Caco-2 (cell line): ENCODE results near the gene DUSP3. TPM values are rescaled to one million over a fixed set of nuclear protein-coding genes. Genes with fewer than 3 reads are reported as not detected.

Experiments used
- BruUV-seq: library from RNA; stranded (reverse); fragments of 400-500 nt; replicated peaks from 2 replicates; lab custom pipeline; 2021; lab: Mats Ljungman, UMichigan
- CTCF ChIA-PET: fragments of 300-600 bp; sonication (Branson Sonifier 250); formaldehyde crosslinking; loops from one replicate; lab custom pipeline; 2022; ENCODE audit warnings: antibody characterized with exemption; lab: Charles Lee
- POLR2A ChIA-PET: fragments of 300-600 bp; sonication (Branson Sonifier 250); formaldehyde crosslinking; loops from one replicate; lab custom pipeline; 2022; ENCODE audit warnings: antibody characterized with exemption; lab: Charles Lee
- DNase-seq, 2 experiments: peaks; one replicate each; pipeline versions ENCODE4 v3.0.0 to v3.0.0-alpha.2; 2020 to 2022
- H3K27me3 ChIP-seq: replicated peaks from 2 replicates; pipeline ENCODE4 v1.6.0; 2011; ENCODE audit warnings: low read length; ENCODE audit not compliant: control insufficient read depth, insufficient read depth
- H3K36me3 ChIP-seq: 2 replicates; pipeline ENCODE4 v1.5.1; 2011; ENCODE audit warnings: low read length; ENCODE audit not compliant: control insufficient read depth, insufficient read depth
- H3K4me1 ChIP-seq: fragments of 250-450 bp; sonication (Bioruptor Pico); 2 replicates; pipeline ENCODE4 v1.5.1; 2020; ENCODE audit warnings: mild to moderate bottlenecking
- H3K4me3 ChIP-seq: 2 replicates; pipeline ENCODE4 v1.5.1; 2011; ENCODE audit warnings: low read depth, mild to moderate bottlenecking, control low read depth, low read length
- H3K9me3 ChIP-seq: fragments of 250-450 bp; sonication (Bioruptor Pico); 2 replicates; pipeline ENCODE4 v1.5.1; 2020; ENCODE audit warnings: mild to moderate bottlenecking, moderate library complexity
- H3K27ac Mint-ChIP-seq: one replicate; pipeline ENCODE4 v1.8.0; 2022; ENCODE audit warnings: mixed read lengths; ENCODE audit not compliant: unreplicated experiment
- H3K27me3 Mint-ChIP-seq: one replicate; pipeline ENCODE4 v1.8.0; 2022; ENCODE audit warnings: mixed read lengths; ENCODE audit not compliant: insufficient read depth, unreplicated experiment
- H3K36me3 Mint-ChIP-seq: one replicate; pipeline ENCODE4 v1.8.0; 2022; ENCODE audit warnings: mild to moderate bottlenecking, mixed read lengths; ENCODE audit not compliant: insufficient read depth, unreplicated experiment
- H3K4me1 Mint-ChIP-seq: one replicate; pipeline ENCODE4 v1.8.0; 2022; ENCODE audit warnings: low read depth, mixed read lengths; ENCODE audit not compliant: unreplicated experiment
- H3K4me3 Mint-ChIP-seq: one replicate; pipeline ENCODE4 v1.8.0; 2022; ENCODE audit warnings: mild to moderate bottlenecking, moderate library complexity, mixed read lengths; ENCODE audit not compliant: unreplicated experiment
- H3K9me3 Mint-ChIP-seq: one replicate; pipeline ENCODE4 v1.8.0; 2022; ENCODE audit warnings: mixed read lengths; ENCODE audit not compliant: unreplicated experiment
- CTCF ChIP-seq, 2 experiments: fragments of 200-600 bp in 1 of 2; IDR thresholded peaks; 1 replicate in 1 of 2; 2 replicates in 1 of 2; pipeline versions ENCODE4 v1.5.1 to v1.8.0; 2011 to 2022; ENCODE audit warnings: antibody characterized with exemption in 1 of 2, control low read depth in 1 of 2, inconsistent platforms in 1 of 2, low read depth in 1 of 2, low read length in 1 of 2, mild to moderate bottlenecking in 1 of 2, moderate library complexity in 1 of 2; ENCODE audit not compliant: insufficient read depth in 1 of 2, severe bottlenecking in 1 of 2, unreplicated experiment in 1 of 2
- intact Hi-C: fragments of 100-400 bp; cut with micrococcal nuclease; formaldehyde crosslinking; loops from one replicate; pipeline ENCODE4 v1.10.0; 2022; ENCODE audit not compliant: unreplicated experiment
- total RNA-seq: library from RNA; stranded (reverse); gene quantifications from 2 replicates; pipeline ENCODE4 v1.2.3, GENCODE V29; 2022

The DUSP3 gene
- total RNA-seq, 1 experiment from 2014 or later, result 86.3 TPM

- intact Hi-C loops, result no loop called here
- Histone ChIP-seq H3K27me3 (no peaks in the 10 kb centered on the region), H3K36me3 (no peaks in the 10 kb centered on the region), H3K4me1 (no peaks in the 10 kb centered on the region), H3K9me3 (peaks cover 10% of the 10 kb centered on the region; the same call in 1 of the 2 replicates), H3K4me3 (no peak overlapping the region)
- Mint-ChIP-seq H3K4me1 (no peaks in the 10 kb centered on the region), H3K9me3 (peaks cover 9% of the 10 kb centered on the region), H3K4me3 (no peak overlapping the region), H3K27ac (no peak overlapping the region), H3K36me3 (no peaks in the 10 kb centered on the region), H3K27me3 (no peaks in the 10 kb centered on the region)
- DNase-seq, result no peak
- CTCF ChIA-PET, result no interaction called here
- no TSS peak for BruUV-seq
- POLR2A ChIA-PET, result no interaction called here
- TF ChIP-seq CTCF (IDR thresholded peaks at IDR 0.05; ENCODE audit: insufficient read depth in 1 of 2, low read depth in 1 of 2, low read length in 1 of 2, severe bottlenecking in 1 of 2, unreplicated experiment in 1 of 2), result no peak
Observed at GRCh38 chr17:43732958-43733357, 45.8 kb downstream of the DUSP3 start.

DNA sequence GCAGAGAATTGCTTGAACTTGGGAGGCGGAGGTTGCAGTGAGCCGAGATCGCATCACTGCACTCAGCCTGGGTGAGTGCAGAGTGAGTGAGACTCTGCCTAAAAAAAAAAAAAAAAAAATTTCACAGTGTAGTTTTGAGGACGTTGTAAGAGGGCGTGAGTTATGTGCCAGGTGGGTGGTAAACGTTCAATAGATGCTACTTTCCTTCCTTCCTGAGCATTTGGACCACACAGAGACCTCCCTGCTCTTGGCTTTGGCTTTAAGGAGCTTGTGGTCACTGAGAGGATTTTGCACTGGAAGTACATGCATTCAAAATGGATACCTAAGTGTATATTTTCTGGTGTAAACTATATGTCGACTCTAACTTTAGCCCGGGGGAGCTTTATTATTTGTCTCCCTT lies 50.7 kb downstream of the DUSP3 start:
- CTCF ChIA-PET, result no interaction called here

DNA sequence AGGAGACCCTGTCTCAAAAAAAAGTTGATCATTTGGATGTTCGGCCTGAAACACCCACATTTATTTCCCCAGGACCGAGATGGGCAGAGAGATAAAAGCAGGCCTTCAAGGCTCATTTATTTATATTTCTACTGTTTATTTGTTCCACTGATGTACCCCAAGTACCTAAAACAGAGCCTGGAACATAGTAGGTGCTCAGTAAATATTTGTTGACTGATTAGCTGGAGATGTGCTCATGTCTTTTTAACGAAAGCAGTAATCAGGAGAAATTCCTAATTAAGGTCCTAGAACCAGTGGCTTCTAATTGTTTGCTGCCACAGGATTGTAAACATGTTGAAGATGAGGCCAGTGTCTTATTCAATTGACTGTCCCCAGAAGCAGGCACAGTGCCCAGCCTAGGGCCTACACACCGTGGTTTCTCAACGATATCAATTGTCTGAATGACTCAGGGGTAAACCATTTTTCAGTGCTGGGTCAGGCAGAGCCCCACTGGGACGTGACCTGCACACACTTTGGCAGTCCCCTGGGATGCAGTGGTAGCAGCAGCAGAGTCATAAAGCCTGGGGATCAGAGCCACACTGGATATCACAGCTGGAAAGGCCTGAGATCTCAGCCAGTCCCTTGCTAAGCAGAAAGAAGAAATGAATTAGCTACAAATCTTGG lies 54.9 kb downstream of the DUSP3 start:
- H3K4me1 ChIP-seq, result no peaks in the 10 kb centered on the region
- H3K4me3 ChIP-seq, result no peak overlapping the region
- no peak for DNase-seq
- no TSS peak for BruUV-seq
- H3K9me3 ChIP-seq, result no peaks in the 10 kb centered on the region
- no peak overlapping the region for H3K27ac Mint-ChIP-seq
- TF ChIP-seq CTCF (IDR thresholded peaks at IDR 0.05; ENCODE audit: insufficient read depth in 1 of 2, low read depth in 1 of 2, low read length in 1 of 2, severe bottlenecking in 1 of 2, unreplicated experiment in 1 of 2), result no peak
- intact Hi-C loops, result no loop called here
- no peaks in the 10 kb centered on the region for H3K36me3 ChIP-seq
- H3K27me3 ChIP-seq, result no peaks in the 10 kb centered on the region
- peaks cover 20% of the 10 kb centered on the region for H3K4me1 Mint-ChIP-seq
- POLR2A ChIA-PET, result no interaction called here
- H3K36me3 Mint-ChIP-seq, result peaks cover 7% of the 10 kb centered on the region
- H3K9me3 Mint-ChIP-seq, result no peaks in the 10 kb centered on the region
- no peak overlapping the region for H3K4me3 Mint-ChIP-seq
- CTCF ChIA-PET, result no interaction called here
- no peaks in the 10 kb centered on the region for H3K27me3 Mint-ChIP-seq

More for the DNA sequence above, 50.7 kb downstream of the DUSP3 start:
- POLR2A ChIA-PET, result no interaction called here
- peaks cover 5% of the 10 kb centered on the region; the same call in 1 of the 2 replicates for H3K9me3 ChIP-seq
- Mint-ChIP-seq H3K4me3 (no peak overlapping the region), H3K27me3 (no peaks in the 10 kb centered on the region), H3K36me3 (no peaks in the 10 kb centered on the region), H3K4me1 (no peaks in the 10 kb centered on the region), H3K9me3 (peaks cover 3% of the 10 kb centered on the region), H3K27ac (no peak overlapping the region)
- H3K27me3 ChIP-seq, result no peaks in the 10 kb centered on the region
- no peak for DNase-seq
- no peaks in the 10 kb centered on the region for H3K36me3 ChIP-seq
- H3K4me1 ChIP-seq, result no peaks in the 10 kb centered on the region
- no TSS peak for BruUV-seq
- no peak for TF ChIP-seq CTCF (IDR thresholded peaks at IDR 0.05; ENCODE audit: insufficient read depth in 1 of 2, low read depth in 1 of 2, low read length in 1 of 2, severe bottlenecking in 1 of 2, unreplicated experiment in 1 of 2)
- no peak overlapping the region for H3K4me3 ChIP-seq
- intact Hi-C loops, result no loop called here
